ENCODE measurements around the gene STK25.

- TF ChIP-seq CTCF (IDR thresholded peaks at IDR 0.05) (no peak), POLR2A (IDR thresholded peaks at IDR 0.05) (no peak)
These were observed 31.4 kb upstream of the STK25 start for GRCh38 chr2:241539616-241540374.

All from vagina (tissue), 2 donors.